IMR-90 (cell line): ENCODE measurements around the gene SEMA3G. TPM values are rescaled to one million over a fixed set of nuclear protein-coding genes. Genes with fewer than 3 reads are reported as not detected.

Source experiments
- ATAC-seq: fragments of 200-7000 bp; cut with Tn5 transposase; 2 replicates; pipeline ENCODE4 v1.9.1; 2020; ENCODE audit warnings: low read depth, mild to moderate bottlenecking, moderate library complexity
- BruUV-seq: library from RNA; stranded (reverse); fragments of 400-500 nt; replicated peaks from 2 replicates; lab custom pipeline; 2021; lab: Mats Ljungman, UMichigan
- CTCF ChIA-PET: fragments of 300-600 bp; formaldehyde crosslinking; extraction: SDS; loops from one replicate; lab custom pipeline; 2021; ENCODE audit warnings: antibody characterized with exemption; lab: Yijun Ruan, JAX
- POLR2A ChIA-PET: fragments of 300-600 bp; sonication (Branson Sonifier 250); formaldehyde crosslinking; loops from one replicate; lab custom pipeline; 2022; ENCODE audit warnings: antibody characterized with exemption; ENCODE audit not compliant: unreplicated experiment; lab: Charles Lee
- DNase-seq: peaks from one replicate; pipeline ENCODE4 v3.0.0; 2013
- H2AFZ ChIP-seq: replicated peaks from 2 replicates; pipeline ENCODE3; 2013; ENCODE audit warnings: low read length, mild to moderate bottlenecking; ENCODE audit not compliant: poor library complexity
- H2AK5ac ChIP-seq: 2 replicates; pipeline ENCODE4 v1.6.1; 2013; ENCODE audit warnings: low read depth, low read length, inconsistent platforms
- H2AK9ac ChIP-seq: replicated peaks from 2 replicates; pipeline ENCODE3; 2013; ENCODE audit warnings: mild to moderate bottlenecking, low read depth, low read length, moderate library complexity; ENCODE audit not compliant: poor library complexity
- H2BK120ac ChIP-seq: 2 replicates; pipeline ENCODE4 v1.6.1; 2013; ENCODE audit warnings: low read depth, low read length, inconsistent platforms
- H2BK15ac ChIP-seq: 3 replicates; pipeline ENCODE4 v1.6.1; 2013; ENCODE audit warnings: low read depth, low read length, inconsistent platforms
- H2BK20ac ChIP-seq: 2 replicates; pipeline ENCODE4 v1.6.1; 2013; ENCODE audit warnings: low read depth, mild to moderate bottlenecking, inconsistent platforms, low read length, moderate library complexity
- H2BK5ac ChIP-seq: 2 replicates; pipeline ENCODE4 v1.6.1; 2013; ENCODE audit warnings: mild to moderate bottlenecking, low read depth, low read length, inconsistent platforms; ENCODE audit not compliant: poor library complexity, severe bottlenecking
- H3K14ac ChIP-seq: replicated peaks from 2 replicates; pipeline ENCODE4 v1.6.1; 2013; ENCODE audit warnings: low read depth, low read length, inconsistent platforms
- H3K18ac ChIP-seq: 2 replicates; pipeline ENCODE4 v1.6.1; 2013; ENCODE audit warnings: low read depth, low read length, control low read depth
- H3K23ac ChIP-seq: 2 replicates; pipeline ENCODE4 v1.6.1; 2013; ENCODE audit warnings: low read depth, low read length, inconsistent platforms
- H3K27ac ChIP-seq: 2 replicates; pipeline ENCODE4 v1.5.1; 2013; ENCODE audit warnings: mild to moderate bottlenecking, control low read depth, low read length; ENCODE audit not compliant: insufficient read depth
- H3K27me3 ChIP-seq: 2 replicates; pipeline ENCODE4 v1.6.1; 2013; ENCODE audit warnings: low read length; ENCODE audit not compliant: control insufficient read depth, insufficient read depth
- H3K36me3 ChIP-seq: 2 replicates; pipeline ENCODE4 v1.6.1; 2013; ENCODE audit warnings: low read length, mixed read lengths; ENCODE audit not compliant: control insufficient read depth, insufficient read depth
- H3K4ac ChIP-seq: 2 replicates; pipeline ENCODE4 v1.6.1; 2013; ENCODE audit warnings: low read depth, low read length, inconsistent platforms
- H3K4me1 ChIP-seq: 2 replicates; pipeline ENCODE4 v1.6.1; 2013; ENCODE audit warnings: low read length, mixed read lengths; ENCODE audit not compliant: control insufficient read depth, insufficient read depth
- H3K4me2 ChIP-seq: 2 replicates; pipeline ENCODE4 v1.6.1; 2013; ENCODE audit warnings: low read depth, mild to moderate bottlenecking, control low read depth, low read length, moderate library complexity
- H3K4me3 ChIP-seq: 2 replicates; pipeline ENCODE4 v1.5.1; 2013; ENCODE audit warnings: low read depth, mild to moderate bottlenecking, control low read depth, low read length, moderate library complexity; ENCODE audit not compliant: insufficient read depth
- H3K56ac ChIP-seq: 2 replicates; pipeline ENCODE4 v1.6.1; 2013; ENCODE audit warnings: low read length, inconsistent platforms; ENCODE audit not compliant: insufficient read depth; ENCODE audit errors: extremely low read depth
- H3K79me1 ChIP-seq, 2 experiments: 2 replicates each; pipeline ENCODE4 v1.6.1; 2013; ENCODE audit warnings: low read length in 2 of 2, inconsistent platforms in 1 of 2, low read depth in 1 of 2
- H3K9ac ChIP-seq: 2 replicates; pipeline ENCODE4 v1.6.1; 2013; ENCODE audit warnings: low read depth, low read length, control low read depth
- H3K9me1 ChIP-seq: 2 replicates; pipeline ENCODE4 v1.6.1; 2013; ENCODE audit warnings: low read length, inconsistent platforms; ENCODE audit not compliant: insufficient read depth
- H3K9me3 ChIP-seq: 2 replicates; pipeline ENCODE4 v1.6.1; 2013; ENCODE audit warnings: low read length; ENCODE audit not compliant: control insufficient read depth, insufficient read depth
- H4K20me1 ChIP-seq: 2 replicates; pipeline ENCODE4 v1.6.1; 2013; ENCODE audit warnings: low read length, inconsistent platforms; ENCODE audit not compliant: insufficient read depth
- H4K5ac ChIP-seq: 2 replicates; pipeline ENCODE4 v1.6.1; 2013; ENCODE audit warnings: mild to moderate bottlenecking, low read depth, low read length, control low read depth
- H4K8ac ChIP-seq, 2 experiments: 2 replicates each; pipeline ENCODE4 v1.6.1; 2013; ENCODE audit warnings: low read depth in 2 of 2, low read length in 2 of 2, control low read depth in 1 of 2, inconsistent platforms in 1 of 2
- H4K91ac ChIP-seq: 2 replicates; pipeline ENCODE4 v1.6.1; 2013; ENCODE audit warnings: low read depth, low read length, inconsistent platforms; ENCODE audit not compliant: insufficient read depth
- CEBPB ChIP-seq: IDR thresholded peaks from 2 replicates; pipeline ENCODE4 v1.6.1; 2012; ENCODE audit warnings: low read depth, low read length, improper control_type of control experiment
- NFE2L2 ChIP-seq: fragments of 150-350 bp; IDR thresholded peaks from 2 replicates; pipeline ENCODE4 v1.6.1; 2016; ENCODE audit warnings: low read depth, mild to moderate bottlenecking, low read length
- USF2 ChIP-seq: fragments of 150-350 bp; IDR thresholded peaks from 2 replicates; pipeline ENCODE4 v1.6.1; 2017; ENCODE audit warnings: mild to moderate bottlenecking, antibody characterized with exemption, low read length, low read depth
- WGBS, 2 experiments: methylation state at CpG; one replicate each; pipeline versions ENCODE4 v1.1.5 to v1.1.7; 2013; ENCODE audit warnings: missing lambda C conversion rate in 2 of 2; ENCODE audit not compliant: insufficient read length in 1 of 2; ENCODE audit errors: extremely low coverage in 2 of 2; 5-methylcytosine and 5-hydroxymethylcytosine counted together
- dilution Hi-C: fragments of 300-500 bp; cut with HindIII; formaldehyde crosslinking; loops from one replicate; pipeline ENCODE4 v1.14.3; 2018; ENCODE audit warnings: low sequenced_read_pairs; ENCODE audit not compliant: unreplicated experiment
- in situ Hi-C: fragments of 300-500 bp; cut with MboI; formaldehyde crosslinking; loops from 3 replicates; pipeline ENCODE4 v1.14.3; 2019; ENCODE audit warnings: low sequenced_read_pairs, inconsistent platforms, mixed read lengths
- intact Hi-C: fragments of 100-400 bp; cut with micrococcal nuclease; formaldehyde crosslinking; loops from 2 replicates; pipeline ENCODE4 v1.10.0; 2022
- polyA plus RNA-seq, 3 experiments: library from polyadenylated mRNA; depleted of rRNA; stranded (reverse); fragments of >200 nt; gene quantifications; 2 replicates each; pipeline ENCODE4 v1.2.3, GENCODE V29; 2012; ENCODE audit warnings: low replicate concordance in 1 of 3
- total RNA-seq: library from RNA; depleted of rRNA; stranded (reverse); fragments of >200 nt; gene quantifications from 2 replicates; pipeline ENCODE4 v1.2.3, GENCODE V29; 2012

The SEMA3G gene
- total and polyA plus RNA-seq, 2 of the 4 experiments (the other 2 are of a cell fraction) = 0.07 TPM; not detected in 1

GRCh38 chr3:52490939-52491526, 46.1 kb upstream of the SEMA3G start:
- Histone ChIP-seq H3K23ac (no peak overlapping the region), H2BK120ac (no peak overlapping the region), H3K18ac (no peak overlapping the region), H3K4me1 (peaks cover 4% of the 10 kb centered on the region; the same call in 1 of the 2 replicates), H3K14ac (no peak overlapping the region), H2BK20ac (no peak overlapping the region), H3K4ac (no peak overlapping the region), H4K8ac (no peak overlapping the region), H2AK9ac (peak overlapping the region; percentile 39), H3K36me3 (peaks cover 71% of the 10 kb centered on the region), H3K27me3 (no peaks in the 10 kb centered on the region), H2BK5ac (no peak overlapping the region), H3K56ac (no peak overlapping the region), H2AK5ac (no peak overlapping the region), H4K91ac (no peak overlapping the region), H3K27ac (no peak overlapping the region), H4K5ac (no peak overlapping the region), H3K9ac (no peak overlapping the region), H3K9me3 (no peaks in the 10 kb centered on the region), H3K4me2 (no peak overlapping the region), H4K20me1 (peaks cover 12% of the 10 kb centered on the region; the same call in 1 of the 2 replicates), H3K79me1 (peaks cover 0 to 20% of the 10 kb centered on the region in 2 experiments; a peak in 2 of 4 replicates), H3K4me3 (no peak overlapping the region), H3K9me1 (peaks cover 6% of the 10 kb centered on the region; the same call in 1 of the 2 replicates), H2AFZ (no peak overlapping the region), H2BK15ac (no peak overlapping the region)
- POLR2A ChIA-PET = no interaction called here
- intact Hi-C loops (no loop called here), dilution Hi-C loops (no loop called here), in situ Hi-C loops (no loop called here)
- CTCF ChIA-PET = no interaction called here
- ATAC-seq = no peak
- BruUV-seq = no TSS peak
- DNase-seq = peak; percentile 31
- TF ChIP-seq CEBPB (no peak), NFE2L2 (no peak), USF2 (no peak)
- 92% methylated on average over 14 of the region's 23 CpGs; no CpG with 5 or more reads in 1 of the 2 experiments for WGBS, 2 experiments
